AG09319 (cell line): ENCODE measurements around the gene ENDOG.
"Not testable (repeated sequence)": the region's sequence is repeated elsewhere in the genome, so short reads cannot be mapped to it uniquely, and the experiment has no call there.

Source experiments
- DNase-seq: peaks from one replicate; pipeline ENCODE4 v3.0.0-alpha.2; 2010; ENCODE audit warnings: low read depth; ENCODE audit errors: extremely low read depth
- CTCF ChIP-seq: IDR thresholded peaks from 2 replicates; pipeline ENCODE4 v1.5.1; 2011; ENCODE audit warnings: low read depth, mild to moderate bottlenecking, inconsistent platforms, low read length, moderate library complexity

ENDOG gene

DNA sequence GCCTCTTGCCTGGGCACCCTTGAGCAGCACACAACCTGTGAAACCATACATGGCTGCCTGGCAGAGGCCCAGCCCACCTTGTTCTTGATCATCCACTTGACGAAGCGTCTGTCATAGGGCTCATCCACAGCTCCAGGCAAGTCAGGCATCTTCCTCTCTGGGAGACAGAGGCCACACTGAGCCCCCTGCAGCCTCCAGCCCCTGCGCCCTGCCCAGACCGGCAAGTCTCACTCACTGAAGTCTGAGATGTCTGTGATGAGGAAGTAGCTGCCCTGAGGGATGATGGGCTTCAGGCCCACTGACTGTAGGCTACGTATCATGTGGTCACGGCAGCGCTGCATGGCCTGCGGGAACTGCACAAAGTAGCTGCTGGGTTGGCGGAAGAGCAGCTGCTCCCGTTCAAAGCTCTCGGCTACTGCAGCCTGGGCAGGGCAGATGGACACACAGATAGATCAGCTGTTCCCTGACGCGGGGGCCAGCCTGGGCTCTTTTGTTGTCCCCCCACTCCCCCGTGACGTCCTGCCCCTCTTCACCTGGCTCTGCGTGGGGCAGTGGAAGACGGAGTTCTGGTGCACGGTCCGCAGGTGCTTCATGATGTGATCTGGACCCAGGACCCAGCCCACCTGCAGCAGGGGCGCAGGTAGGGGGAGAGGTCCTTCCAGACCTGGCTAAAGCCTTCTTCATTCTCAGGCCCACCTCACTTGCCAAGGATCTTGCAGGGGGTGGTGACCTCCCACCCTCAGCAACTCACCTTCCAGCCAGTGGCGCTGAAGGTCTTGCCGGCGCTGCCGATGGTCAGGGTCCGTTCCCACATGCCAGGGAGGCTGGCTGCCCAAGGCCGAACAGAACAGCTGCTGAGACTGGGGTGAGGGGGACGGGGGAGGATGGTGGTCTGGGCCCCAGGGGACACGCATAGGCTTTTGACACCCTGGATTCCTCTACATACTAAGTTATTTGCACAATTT, 17.2 kb downstream of the ENDOG start:
- DNase-seq: no peak
- no peak for TF ChIP-seq CTCF

- no peak for TF ChIP-seq CTCF
- DNase-seq: no peak
Observed at GRCh38 chr9:128836509-128837145, 18.3 kb downstream of the ENDOG start.

DNA sequence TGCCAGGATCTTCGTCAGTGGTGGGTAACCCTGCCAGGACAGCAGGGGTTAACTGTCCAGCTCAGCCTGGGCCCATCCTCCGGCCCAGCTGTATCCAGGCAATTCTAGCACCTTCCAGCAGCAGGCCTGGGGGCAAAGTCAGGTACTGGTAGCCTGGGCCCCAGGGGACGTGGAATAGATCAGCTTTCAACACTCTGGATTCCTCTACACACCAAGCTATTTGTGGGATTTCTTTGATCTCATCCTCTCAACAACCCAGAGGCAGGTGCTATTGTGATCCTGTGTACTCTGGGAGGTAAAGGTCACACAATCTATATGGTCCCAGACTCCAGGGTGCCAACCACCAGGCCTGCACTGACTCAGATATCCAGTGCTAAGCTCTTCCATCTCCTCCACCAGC, 20.0 kb downstream of the ENDOG start:
- no peak for TF ChIP-seq CTCF
- no peak for DNase-seq

GRCh38 chr9:128840524-128840923, 22.2 kb downstream of the ENDOG start:
- DNase-seq: no peak
- TF ChIP-seq CTCF: no peak

DNA sequence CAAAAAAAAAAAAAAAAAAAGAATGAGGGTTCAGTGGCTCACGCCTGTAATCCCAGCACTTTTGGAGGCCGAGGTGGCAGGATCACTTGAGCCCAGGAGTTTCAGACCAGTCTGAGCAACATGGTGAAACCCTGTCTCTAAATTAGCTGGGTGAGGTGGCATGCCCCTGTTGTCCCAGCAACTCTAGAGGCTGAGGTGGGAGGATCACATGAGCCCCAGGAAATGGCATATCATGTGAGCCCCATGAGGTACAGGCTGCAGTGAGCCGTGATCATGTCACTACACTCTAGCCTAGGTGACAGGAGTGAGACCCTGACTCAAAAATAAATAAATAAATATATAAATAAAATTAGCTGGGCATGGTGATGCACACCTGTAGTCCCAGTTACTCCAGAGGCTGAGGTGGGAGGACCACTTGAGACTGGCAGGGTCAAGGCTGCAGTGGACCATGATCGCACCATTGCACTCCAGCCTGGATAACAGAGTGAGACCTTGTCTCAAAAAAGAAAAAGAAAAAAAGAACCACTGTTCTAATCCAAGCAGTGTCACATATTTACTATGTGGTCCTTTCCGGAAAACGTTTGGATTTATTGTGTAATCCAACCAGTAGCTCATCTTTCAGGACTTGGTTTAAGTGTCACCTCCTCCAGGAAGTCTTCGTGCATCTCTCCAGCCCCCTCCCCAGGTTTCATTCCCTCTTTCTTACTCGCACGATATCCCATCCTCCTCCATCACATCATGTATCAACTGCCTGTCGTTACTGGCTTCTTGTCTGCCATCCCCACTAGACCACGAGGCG, 23.6 kb downstream of the ENDOG start:
- TF ChIP-seq CTCF: no peak
- no peak for DNase-seq

- DNase-seq: not testable (repeated sequence)
Observed at GRCh38 chr9:128843171-128843570, 24.9 kb downstream of the ENDOG start.

DNA sequence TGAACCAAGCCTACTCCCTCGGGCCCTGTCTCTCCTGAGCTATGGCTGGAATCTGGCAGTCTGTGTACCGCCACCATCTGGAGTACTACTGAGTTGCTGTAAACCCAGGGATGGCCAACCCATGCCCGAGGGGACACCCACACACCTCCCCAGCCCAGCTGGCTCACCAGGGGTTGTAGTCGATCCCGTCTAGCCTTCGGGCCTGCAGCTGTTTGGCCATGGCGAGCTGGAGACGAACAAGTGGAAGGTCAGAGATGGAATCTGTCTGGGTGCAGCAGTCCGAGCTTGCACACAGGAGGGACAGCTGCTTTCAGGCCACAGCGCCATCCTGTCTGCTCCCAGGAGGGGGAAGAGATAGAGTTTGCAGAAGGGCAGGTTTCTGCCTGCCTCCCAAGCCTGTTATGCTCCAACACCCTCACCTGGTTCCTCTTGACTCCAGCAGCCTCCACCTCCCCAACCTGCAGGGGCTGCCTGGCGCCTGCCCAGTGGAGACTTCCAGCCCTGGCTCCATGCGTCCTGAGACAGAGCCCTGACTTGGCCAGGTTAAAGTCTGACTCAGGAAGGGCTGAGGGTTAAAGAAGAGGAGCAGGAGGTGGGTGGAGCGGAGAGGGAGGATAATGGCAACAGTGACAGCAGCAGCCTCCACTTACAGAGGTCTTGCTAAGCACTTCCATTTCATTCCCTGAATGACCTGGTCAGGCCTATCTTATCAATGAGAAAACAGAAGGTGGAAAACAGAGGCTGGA, 27.1 kb downstream of the ENDOG start:
- TF ChIP-seq CTCF: no peak
- no peak for DNase-seq
